ENCODE measurements around the gene RBM25.
"Not testable (repeated sequence)": the region's sequence is repeated elsewhere in the genome, so short reads cannot be mapped to it uniquely, and the experiment has no call there.

The RBM25 gene
- total RNA-seq: 310 to 370 reads per million in 2 donors

DNA sequence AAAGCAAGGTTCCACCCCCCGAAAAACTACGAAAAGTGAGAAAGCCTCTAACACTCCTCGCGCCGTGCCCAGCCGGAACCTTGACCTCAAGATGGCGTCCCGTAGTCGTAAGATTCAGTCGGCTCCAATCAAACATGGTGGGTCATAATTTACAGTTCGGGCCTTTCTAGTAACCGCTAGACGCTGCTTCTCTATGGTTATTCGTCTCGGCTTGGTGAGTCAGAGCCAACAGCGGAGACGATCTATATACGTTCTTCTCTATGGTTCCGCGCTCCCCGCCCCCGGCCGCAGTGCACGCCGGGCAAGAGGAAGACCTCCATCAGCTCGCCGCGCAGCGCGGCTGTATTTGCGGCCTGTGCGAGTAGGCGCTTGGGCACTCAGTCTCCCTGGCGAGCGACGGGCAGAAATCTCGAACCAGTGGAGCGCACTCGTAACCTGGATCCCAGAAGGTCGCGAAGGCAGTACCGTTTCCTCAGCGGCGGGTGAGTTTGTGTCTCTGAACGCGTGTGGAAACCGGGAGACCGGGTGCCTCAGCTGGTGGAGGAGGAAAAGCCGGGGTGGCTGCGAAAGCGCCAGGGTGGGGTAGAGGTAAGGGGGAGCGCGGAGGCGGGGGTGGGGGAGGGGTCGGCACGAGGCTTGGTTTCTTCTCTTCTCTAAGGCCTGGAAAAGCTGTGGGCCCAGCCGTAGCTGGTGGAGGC lies at the start of gene RBM25:
Gene RBM25 (plus strand): TSS at position 311 of the 698 bp plus-strand sequence. CDS start 13,108 bp downstream, outside the sequence.
- peak; percentile 78 to 99 (median 94) for DNase-seq

DNA sequence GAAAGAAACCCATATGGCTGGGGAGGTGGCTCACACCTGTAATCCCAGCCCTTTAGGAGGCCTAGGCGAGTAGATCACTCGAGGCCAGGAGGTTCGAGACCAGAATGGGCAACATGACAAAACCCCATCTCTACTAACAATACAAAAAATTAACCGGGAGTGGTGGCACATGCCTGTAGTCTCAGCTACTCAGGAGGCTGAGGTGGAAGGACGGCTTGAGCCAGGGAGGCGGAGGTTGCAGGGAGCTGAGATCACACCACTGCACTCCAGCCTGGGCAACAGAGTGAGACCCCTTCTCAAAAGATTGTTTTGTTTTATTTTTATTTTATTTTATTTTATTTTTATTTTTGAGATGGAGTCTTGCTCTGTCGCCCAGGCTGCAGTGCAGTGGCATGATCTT lies 47.1 kb upstream of the RBM25 start:
- DNase-seq: not testable (repeated sequence)

DNA sequence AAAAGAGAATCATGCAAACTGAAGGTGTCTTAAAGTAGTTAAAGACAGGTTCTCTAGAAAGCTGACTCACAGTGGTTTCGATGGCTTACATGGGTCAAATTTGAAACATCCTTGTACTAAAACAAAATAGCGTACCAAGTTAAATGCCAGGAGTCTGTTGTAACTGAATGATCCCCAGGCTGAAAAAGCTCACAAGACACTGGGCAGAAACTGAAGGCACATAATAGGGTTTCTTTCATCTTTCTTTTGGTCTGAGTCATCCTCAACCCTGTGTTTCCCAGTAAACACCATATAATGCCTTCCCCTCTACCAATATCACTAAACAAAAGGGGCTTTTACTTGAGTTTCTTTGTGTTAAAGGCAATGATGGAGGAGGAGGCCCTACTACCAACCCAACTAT lies 44.2 kb upstream of the RBM25 start:
- peak in 1 of 5 experiments; percentile 82 for DNase-seq

- not testable (repeated sequence) for DNase-seq
Observed at GRCh38 chr14:73015552-73015951, 42.8 kb upstream of the RBM25 start.

DNA sequence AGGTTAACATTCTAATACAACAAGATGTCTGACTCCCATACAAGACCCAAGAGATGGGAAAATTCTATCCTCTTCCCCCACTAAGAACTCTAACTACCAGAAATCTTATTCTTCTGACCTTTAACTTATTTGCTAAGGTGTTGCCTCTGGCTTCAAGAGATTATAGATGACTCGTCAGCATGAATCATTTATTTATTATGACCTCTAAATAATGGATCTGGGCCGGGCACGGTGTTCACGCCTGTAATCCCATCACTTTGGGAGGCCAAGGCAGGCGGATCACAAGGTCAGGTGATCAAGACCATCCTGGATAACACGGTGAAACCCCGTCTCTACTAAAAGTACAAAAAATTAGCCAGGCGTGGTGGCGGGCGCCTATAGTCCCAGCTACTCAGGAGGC lies 42.3 kb upstream of the RBM25 start:
- DNase-seq: not testable (repeated sequence)

DNA sequence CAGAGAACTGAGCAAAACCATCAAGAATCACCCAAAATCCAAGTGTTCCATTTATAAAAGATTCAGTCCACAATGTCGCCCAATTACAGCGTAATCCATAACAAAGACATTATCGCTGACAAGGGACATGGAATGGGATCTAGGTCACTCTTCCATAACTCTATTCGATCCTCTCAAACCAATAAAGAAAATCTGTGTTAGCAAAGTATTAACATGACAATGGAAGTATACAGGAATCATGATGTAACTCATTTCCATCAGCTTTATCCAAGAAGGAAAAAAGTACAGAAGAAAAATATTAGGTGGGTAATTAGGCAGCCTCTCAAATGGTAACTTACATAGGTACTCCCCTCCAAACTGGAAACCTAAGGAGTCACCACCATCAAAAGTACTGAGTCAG lies 36.3 kb upstream of the RBM25 start:
- DNase-seq: no peak

GRCh38 chr14:73025544-73025943 lies 32.8 kb upstream of the RBM25 start:
- DNase-seq: no peak

GRCh38 chr14:73026243-73026844 lies 32.0 kb upstream of the RBM25 start:
- DNase-seq: peak in 1 of 5 experiments; percentile 11

DNA sequence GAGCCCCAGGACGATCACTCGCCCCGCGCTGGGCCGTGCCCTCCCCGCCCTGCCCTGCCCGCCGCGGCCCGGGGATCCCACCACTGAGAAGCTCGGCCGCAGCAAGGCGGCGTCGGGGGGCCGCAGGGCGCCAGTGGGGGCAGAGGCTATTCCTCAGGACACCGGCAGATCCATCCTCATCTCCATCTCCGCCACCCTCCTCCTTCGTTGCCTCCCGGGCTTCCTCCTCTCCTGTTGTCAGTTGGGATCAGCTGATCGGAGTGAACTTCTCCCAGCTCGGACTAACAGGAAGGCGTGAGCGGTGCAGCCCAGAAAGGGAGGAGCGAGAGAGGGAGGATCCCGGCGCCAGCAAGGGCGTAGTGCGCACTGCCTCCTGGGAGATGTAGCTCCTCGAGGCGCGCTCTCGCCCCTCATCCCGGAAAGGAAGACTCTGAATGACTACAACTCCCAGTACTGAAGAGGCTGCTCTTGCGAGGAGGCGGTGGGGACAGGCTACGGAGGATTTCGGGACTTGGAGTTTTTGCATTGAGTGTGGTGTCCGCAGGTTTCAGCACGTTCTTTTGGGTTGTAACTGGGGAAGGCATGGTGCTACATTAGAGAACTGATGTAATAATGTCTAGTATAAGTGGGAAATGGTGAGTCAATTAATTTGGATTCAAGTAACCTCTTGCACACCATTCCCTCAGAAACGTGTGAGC lies 31.3 kb upstream of the RBM25 start, which contains the start of gene ZFYVE1:
Gene ZFYVE1 (minus strand): TSS at position 262 of the 698 bp plus-strand sequence. CDS start 2,598 bp downstream, outside the sequence.
- DNase-seq: peak; percentile 71 to 98 (median 85)

DNA sequence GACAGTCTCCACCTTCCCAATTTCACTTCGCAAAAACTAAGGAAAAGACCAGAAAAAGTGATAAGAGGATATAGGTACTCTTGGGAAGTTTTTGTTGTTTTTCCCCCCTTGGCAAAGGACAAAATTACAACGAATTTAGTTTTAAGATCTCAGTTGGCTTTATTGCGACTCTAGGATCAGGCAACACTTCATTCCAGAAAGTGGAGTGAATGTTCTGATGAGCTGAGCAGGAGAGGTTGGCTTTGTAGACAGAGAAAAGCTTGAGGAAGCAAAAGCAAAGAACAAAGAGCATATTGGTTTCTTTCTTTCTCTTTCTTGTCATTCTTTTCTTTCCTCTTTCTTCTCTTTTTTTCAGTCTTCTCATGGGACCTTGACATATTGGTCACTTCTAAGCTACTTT lies 30.8 kb upstream of the RBM25 start:
- DNase-seq: no peak

GRCh38 chr14:73027984-73028383 lies 30.4 kb upstream of the RBM25 start:
- no peak for DNase-seq

GRCh38 chr14:73036706-73037450 lies 21.5 kb upstream of the RBM25 start:
- DNase-seq: not testable (repeated sequence)

DNA sequence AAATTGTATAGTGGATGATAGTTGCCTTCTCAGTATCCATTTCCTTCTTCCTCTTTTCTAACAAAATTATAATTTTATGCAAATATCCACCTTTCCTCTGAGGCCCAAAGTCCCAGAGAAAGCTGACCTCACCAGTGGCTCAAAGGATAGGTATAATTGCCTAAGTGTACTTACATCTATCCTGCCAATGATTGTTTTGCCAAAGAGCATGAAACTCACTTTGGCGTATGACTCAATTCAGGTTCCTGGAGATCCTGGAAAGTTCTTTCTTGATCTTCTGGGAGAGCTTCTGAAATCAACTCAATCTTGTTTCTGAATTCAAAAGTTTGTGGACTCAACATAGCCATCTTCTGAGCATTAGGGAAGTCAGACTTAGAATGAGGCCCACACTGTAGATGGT lies 10.5 kb upstream of the RBM25 start:
- no peak for DNase-seq

- DNase-seq: no peak
Observed at GRCh38 chr14:73049428-73049827, 8.9 kb upstream of the RBM25 start.

DNA sequence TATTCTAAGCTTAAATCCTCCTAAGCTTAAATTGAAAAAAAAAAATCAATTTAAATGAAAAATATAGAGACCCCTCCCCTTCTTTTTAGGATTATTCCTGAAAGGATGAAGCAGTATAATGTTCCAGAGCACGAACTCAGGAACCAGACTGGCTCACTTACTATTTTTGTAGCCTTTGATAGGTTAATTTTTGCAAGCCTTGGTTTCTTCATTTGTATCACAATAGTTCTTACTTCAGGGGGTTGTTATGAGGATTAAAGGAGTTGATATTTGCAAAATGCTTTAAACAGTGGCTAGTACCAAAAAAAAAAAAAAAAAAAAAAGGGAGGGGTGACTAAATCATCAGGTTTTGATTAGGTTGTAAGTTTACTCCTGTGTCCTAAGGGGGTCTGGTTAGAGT lies 3.1 kb upstream of the RBM25 start:
- no peak for DNase-seq

DNA sequence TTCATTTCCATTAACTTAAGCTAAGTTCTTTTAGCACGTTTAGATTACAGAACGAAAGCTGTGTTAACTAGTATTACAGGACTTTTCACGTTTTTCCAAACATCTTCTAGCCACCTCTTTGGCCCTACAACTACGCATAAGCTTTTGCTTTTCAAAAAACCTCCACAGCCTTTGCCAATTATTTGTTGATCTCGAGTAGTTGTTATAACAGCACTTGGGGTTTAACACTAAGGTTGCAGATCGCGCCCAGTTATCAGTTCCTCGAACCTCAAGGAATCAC lies 450 bp upstream of the RBM25 start:
- no peak for DNase-seq

DNA sequence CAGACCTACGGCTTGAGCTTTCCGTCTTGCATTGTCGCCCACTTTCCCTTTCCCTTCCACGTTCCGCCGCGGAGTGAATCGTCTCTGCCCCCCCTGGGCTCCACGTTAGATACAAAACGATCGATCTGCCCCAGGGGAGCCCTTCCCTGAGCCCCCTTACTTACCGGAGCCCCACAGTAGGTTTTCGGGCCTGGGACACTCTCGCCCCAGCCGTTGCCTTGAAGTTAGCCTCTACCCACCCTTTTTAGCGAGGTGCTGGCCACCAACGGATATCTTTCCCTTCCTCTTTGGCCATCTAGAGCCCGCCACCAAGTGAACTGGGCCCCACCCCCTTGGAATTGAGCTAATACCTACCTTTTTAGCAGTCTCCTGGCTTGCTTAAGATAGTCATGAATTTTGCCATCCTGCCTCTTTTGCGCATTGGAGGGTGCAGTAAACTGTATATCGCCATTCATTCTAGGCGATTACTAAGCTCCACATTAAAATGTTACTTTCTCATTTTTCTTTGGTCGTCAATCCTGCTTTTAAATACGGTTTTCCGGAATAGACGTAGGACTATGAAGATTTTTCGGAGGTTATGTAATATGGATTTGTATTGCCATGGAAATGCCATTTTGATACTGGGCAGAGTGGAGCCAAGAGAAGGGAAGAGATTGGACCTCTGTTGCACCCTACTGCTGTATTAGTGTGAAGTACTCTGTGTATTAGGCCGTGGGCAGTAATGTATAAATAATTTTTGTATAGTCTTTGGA lies 764 bp downstream of the RBM25 start:
- DNase-seq: peak in 1 of 5 experiments; percentile 8

DNA sequence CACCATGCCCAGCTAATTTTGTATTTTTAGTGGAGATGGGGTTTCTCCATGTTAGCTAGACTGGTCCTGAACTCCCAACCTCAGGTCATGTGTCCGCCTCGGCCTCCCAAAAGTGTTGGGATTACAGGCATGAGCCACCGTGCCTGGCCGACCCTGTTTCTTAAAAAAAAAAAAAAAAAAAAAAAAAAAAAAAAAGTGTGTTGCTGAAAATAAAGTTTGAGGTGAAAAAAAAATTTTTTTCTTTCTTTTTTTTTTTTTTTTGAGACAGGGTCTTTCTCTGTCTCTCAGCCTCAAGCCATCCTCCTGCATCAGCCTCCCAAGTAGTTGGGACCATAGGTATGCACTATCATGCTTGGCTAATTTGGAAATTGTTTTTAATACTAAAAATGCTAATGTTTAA lies 11.3 kb downstream of the RBM25 start:
- no peak for DNase-seq

DNA sequence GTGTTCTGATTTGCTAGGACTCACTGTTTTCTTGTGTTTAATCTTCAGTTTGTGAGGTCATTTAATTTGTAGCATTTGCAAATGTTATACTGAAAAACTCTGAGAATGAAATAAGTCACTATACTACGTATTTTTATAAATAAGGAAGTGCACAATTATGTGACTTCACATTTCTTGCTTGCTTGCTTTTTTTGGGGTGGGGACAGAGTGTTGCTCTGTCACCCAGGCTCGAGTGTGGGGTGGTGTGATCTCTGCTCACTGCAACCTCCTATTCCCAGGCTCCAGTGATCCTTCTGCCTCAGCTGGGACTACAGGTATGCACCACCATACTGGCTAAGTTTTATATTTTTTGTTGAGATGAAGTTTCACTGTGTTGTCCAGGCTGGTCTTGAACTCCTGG lies 32.7 kb downstream of the RBM25 start:
- DNase-seq: no peak

DNA sequence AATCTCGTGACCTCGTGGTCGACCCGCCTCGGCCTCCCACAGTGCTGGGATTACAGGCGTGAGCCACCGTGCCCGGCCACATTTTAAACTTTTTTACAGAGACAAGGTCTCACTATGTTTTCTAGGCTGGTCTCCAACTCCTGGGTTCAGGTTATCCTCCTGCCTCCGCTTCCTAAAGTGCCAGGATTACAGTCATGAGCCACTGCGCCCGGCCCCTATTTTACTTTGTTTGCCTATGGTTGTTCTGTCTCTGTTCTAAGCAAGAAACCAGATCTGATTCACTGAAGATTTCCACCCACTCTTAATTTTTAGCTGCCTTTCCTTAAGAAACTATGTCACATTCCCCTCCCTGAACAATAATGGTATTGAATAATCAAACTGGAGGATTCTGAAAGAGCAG lies 39.1 kb downstream of the RBM25 start:
- DNase-seq: no peak

DNA sequence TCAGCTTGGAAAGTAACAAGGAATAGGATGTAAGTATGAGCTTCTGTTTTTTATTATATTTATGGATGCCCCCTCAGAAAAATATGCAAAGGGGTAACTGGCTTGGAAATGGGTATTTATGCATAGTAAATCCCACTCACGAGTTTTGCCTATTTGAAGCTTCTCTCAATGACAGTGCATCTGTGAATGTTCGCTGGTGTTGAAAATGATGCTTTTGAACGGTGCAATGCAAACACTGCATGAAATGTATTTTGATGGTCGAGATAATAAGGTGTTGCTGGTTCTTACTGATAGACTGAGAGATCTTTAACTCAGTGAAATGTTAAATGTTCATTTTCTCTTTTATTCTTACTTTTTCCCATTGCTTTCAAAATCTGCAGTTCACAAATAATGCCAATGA lies 42.0 kb downstream of the RBM25 start:
- no peak for DNase-seq

DNA sequence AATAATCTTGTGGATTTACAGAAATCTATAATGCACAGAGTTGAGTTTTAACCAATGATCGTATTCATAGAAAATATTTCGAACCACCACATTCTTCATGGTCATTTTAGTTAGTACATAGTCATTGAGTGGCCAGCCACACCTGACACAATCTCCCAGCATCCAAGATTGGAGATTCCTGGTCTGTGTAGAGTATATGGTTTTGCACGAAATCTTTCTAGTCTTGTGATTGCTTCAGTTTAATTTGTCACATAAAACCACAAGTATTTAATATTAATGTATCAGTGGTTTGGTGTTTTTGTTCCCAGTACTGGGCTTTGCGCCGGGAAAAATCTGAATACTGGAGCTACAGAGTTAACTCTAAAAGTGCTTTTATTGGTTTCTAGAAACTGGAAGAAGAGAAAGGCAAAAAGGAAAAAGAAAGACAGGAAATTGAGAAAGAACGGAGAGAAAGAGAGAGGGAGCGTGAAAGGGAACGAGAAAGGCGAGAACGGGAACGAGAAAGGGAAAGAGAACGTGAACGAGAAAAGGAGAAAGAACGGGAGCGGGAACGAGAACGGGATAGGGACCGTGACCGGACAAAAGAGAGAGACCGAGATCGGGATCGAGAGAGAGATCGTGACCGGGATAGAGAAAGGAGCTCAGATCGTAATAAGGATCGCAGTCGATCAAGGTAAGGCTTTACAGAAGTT lies 44.6 kb downstream of the RBM25 start:
- DNase-seq: no peak
